Measurements from ENCODE around the gene KAZN. TPM values are rescaled to one million over a fixed set of nuclear protein-coding genes. Genes with fewer than 3 reads are reported as not detected.

Gene KAZN
- total and polyA plus RNA-seq, 10 donors: 20.0 to 245 (median 144) TPM

DNA sequence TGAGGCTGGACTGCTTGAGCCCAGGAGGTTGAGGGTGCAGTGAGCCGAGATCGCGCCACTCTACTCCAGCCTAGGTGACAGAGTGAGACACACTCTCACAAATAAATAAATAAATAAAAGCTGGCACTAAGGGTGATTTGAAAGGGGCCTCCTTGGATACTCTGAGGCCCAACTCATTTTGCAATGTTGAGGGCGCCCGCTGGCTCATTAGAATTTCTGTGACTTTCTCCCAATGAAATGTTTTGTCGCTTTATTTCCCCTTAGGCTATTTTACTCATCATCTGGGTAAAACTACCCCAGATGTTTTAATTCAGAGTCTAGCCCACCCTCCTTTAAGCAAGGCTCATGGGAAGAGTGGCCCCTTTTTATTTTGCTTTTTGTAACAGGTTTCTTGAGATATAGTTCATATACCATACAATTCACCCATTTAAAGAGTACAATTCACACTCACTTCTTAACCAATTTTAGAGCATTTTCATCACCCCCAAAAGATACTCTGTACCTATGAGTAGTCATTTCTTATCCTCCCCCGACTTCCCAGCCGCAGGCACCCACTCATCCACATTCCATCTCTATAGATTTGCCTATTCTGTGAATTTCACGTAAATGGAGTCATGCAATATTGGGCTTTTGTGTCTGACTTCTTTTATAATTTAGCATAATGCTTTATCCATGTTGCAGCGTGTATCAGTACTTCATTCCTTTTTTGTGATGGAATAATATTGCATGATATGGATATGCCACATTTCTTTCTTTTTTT, 259.1 kb downstream of the KAZN start:
- peaks cover 0 to 6% (median 0%) of the 10 kb centered on the region in 7 donors for H3K27me3 ChIP-seq (replicated peaks in 1 of 7)
- H3K36me3 ChIP-seq: no peaks in the 10 kb centered on the region
- no peak for DNase-seq
- no peak overlapping the region for H3K4me3 ChIP-seq
- H3K9me3 ChIP-seq: no peaks in the 10 kb centered on the region
- no peak overlapping the region for H3K27ac ChIP-seq
- intact Hi-C loops (cut with DNase I; ENCODE audit: low total_unique reads): no loop called here
- no peaks in the 10 kb centered on the region for H3K4me1 ChIP-seq
- no peak for TF ChIP-seq POLR2AphosphoS5 (IDR thresholded peaks at IDR 0.05)
- WGBS, 5 donors: 92 to 97% (median 95%) methylated on average over 10 of the region's 10 CpGs

DNA sequence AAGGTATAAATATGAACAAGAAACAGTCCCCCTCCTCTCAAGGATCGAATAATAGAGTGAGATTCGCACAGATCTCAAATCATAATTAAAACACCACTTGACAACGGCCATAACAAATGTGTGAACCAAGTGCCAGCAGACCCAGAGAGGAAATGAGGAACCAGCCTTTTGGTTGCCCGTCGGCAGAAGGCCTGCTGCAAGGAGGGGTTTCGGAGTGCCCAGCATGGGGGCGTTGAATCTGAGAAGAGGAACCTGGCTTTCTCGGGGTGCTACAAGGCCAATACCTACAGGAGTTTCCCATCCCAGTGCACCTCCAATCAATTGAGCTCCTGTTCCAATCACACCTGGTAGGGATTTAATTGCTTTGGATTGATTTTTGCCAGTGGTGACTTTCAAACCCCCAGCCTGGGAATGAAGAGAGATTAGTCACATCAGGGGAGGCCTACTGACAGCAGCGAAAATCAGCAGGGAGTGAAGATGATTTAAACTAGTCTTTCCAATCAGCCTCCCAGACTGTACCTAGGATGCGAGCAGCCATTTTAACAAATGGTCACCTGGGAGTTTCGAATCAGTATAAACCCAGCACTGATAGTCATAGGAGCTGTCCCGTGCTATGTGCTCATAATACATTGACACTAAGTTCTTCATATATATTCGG, 263.8 kb downstream of the KAZN start:
- intact Hi-C loops (cut with DNase I; ENCODE audit: low total_unique reads): no loop called here
- H3K4me1 ChIP-seq: no peaks in the 10 kb centered on the region
- H3K27ac ChIP-seq: no peak overlapping the region
- 66 to 78% (median 72%) methylated on average over 13 of the region's 13 CpGs for WGBS, 5 donors
- no peaks in the 10 kb centered on the region for H3K9me3 ChIP-seq
- DNase-seq: no peak
- TF ChIP-seq POLR2A (IDR thresholded peaks at IDR 0.05) (no peak), POLR2AphosphoS5 (IDR thresholded peaks at IDR 0.05) (no peak)
- TF ChIP-seq, protein P1, sequence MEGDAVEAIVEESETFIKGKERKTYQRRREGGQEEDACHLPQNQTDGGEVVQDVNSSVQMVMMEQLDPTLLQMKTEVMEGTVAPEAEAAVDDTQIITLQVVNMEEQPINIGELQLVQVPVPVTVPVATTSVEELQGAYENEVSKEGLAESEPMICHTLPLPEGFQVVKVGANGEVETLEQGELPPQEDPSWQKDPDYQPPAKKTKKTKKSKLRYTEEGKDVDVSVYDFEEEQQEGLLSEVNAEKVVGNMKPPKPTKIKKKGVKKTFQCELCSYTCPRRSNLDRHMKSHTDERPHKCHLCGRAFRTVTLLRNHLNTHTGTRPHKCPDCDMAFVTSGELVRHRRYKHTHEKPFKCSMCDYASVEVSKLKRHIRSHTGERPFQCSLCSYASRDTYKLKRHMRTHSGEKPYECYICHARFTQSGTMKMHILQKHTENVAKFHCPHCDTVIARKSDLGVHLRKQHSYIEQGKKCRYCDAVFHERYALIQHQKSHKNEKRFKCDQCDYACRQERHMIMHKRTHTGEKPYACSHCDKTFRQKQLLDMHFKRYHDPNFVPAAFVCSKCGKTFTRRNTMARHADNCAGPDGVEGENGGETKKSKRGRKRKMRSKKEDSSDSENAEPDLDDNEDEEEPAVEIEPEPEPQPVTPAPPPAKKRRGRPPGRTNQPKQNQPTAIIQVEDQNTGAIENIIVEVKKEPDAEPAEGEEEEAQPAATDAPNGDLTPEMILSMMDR (IDR thresholded peaks at IDR 0.05 in 8 of 11, conservative IDR thresholded peaks at IDR 0.05 in 3 of 11): no peak
- H3K36me3 ChIP-seq: no peaks in the 10 kb centered on the region
- H3K27me3 ChIP-seq (replicated peaks in 1 of 7): peaks cover 0 to 8% (median 0%) of the 10 kb centered on the region in 7 donors
- no peak overlapping the region for H3K4me3 ChIP-seq

DNA sequence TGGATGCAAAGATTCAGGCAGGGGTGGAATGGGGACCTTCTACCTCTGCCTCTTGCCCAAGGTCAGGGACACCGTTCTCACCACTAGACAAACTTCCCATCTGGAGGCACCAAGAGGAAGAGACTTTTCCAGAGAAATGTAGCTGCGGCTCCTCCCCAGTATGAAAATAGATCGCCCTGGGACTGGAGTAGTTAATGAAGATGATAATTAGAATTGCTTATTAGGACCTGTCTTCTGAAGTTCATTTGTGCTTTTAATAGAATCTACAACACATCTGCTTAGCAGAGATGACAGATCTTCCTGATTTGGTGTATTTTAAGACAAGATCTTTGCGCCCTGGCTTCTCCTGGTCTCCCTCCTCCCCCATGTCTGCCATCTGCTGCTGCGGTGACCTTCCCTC, 266.6 kb downstream of the KAZN start:
- WGBS, 5 donors: 79 to 85% (median 82%) methylated on average over 5 of the region's 5 CpGs
- intact Hi-C loops (cut with DNase I; ENCODE audit: low total_unique reads): no loop called here
- H3K9me3 ChIP-seq: no peaks in the 10 kb centered on the region
- TF ChIP-seq, protein P1 (IDR thresholded peaks at IDR 0.05 in 8 of 11, conservative IDR thresholded peaks at IDR 0.05 in 3 of 11): no peak
- TF ChIP-seq POLR2AphosphoS5 (IDR thresholded peaks at IDR 0.05) (no peak), POLR2A (IDR thresholded peaks at IDR 0.05) (no peak)
- peaks cover 0 to 8% (median 0%) of the 10 kb centered on the region in 7 donors for H3K27me3 ChIP-seq (replicated peaks in 1 of 7)
- no peaks in the 10 kb centered on the region for H3K36me3 ChIP-seq
- H3K4me3 ChIP-seq: no peak overlapping the region
- no peak overlapping the region for H3K27ac ChIP-seq
- peaks cover 0 to 10% (median 0%) of the 10 kb centered on the region in 6 donors for H3K4me1 ChIP-seq
- no peak for DNase-seq

DNA sequence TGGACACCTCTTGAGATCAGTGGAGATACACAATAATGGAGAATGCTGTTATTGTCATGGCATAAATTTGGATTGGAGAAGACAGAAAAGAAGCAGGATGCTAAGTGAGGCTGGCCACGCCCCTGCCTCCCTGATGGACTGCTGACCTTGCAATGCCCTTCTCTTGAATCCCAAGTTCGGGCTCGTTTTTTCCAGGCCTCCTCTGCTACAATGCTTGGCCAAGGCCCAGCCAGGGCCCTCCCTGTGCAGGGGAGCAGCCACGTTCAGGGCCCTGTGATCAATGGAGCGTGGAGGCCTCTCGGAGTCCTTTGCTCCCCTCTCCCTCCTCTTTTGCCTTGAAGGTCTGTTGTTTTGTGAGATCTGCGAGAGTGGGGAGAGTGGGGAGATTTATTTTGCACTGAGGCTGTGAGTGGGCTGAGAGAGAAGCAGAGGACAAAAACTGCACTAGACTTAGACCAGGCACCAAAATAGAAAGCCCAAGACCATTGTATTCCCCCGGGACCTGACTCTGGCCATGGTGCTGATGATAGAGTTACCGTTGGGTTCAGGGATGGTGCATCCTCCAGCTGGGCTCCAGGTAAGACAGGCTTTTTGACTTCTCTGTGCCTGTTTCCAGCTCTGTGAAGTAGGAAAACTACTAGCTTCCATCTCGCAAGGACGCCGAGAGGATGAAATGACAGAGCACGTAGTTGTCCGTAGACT, 268.6 kb downstream of the KAZN start:
- intact Hi-C loops (cut with DNase I; ENCODE audit: low total_unique reads): no loop called here
- Histone ChIP-seq H3K4me3 (no peak overlapping the region), H3K27ac (no peak overlapping the region), H3K4me1 (peaks cover 0 to 10% (median 0%) of the 10 kb centered on the region in 6 donors), H3K27me3 (replicated peaks in 1 of 7) (peaks cover 0 to 8% (median 0%) of the 10 kb centered on the region in 7 donors), H3K9me3 (no peaks in the 10 kb centered on the region), H3K36me3 (no peaks in the 10 kb centered on the region)
- no peak for DNase-seq
- 72 to 77% (median 74%) methylated on average over 14 of the region's 14 CpGs for WGBS, 5 donors
- TF ChIP-seq POLR2A (IDR thresholded peaks at IDR 0.05) (no peak), POLR2AphosphoS5 (IDR thresholded peaks at IDR 0.05) (no peak)
- TF ChIP-seq, protein P1 (IDR thresholded peaks at IDR 0.05 in 8 of 11, conservative IDR thresholded peaks at IDR 0.05 in 3 of 11): no peak
